GM19452 (cell line): ENCODE data around the gene PATJ.
"Not testable (repeated sequence)": the region's sequence is repeated elsewhere in the genome, so short reads cannot be mapped to it uniquely, and the experiment has no call there.

ENCODE experiments used
- ATAC-seq: cut with Tn5 transposase; IDR thresholded peaks from one replicate; pipeline ENCODE4 v1.9.1; 2021; ENCODE audit not compliant: unreplicated experiment

PATJ gene

GRCh38 chr1:61741711-61742619 is at the start of gene PATJ:
TSS of gene PATJ (plus strand) at chr1:61742480. CDS start at chr1:61762893, 20,413 bp downstream.
- ATAC-seq, result peak; percentile 77

GRCh38 chr1:61699911-61700851 is 42.1 kb upstream of the PATJ start:
- no peak for ATAC-seq

- ATAC-seq, result no peak
Measured at GRCh38 chr1:61708953-61709907, 33.0 kb upstream of the PATJ start.

- no peak for ATAC-seq
Measured at GRCh38 chr1:61709908-61710289, 32.4 kb upstream of the PATJ start.

GRCh38 chr1:61711257-61711656 is 31.0 kb upstream of the PATJ start:
- ATAC-seq, result not testable (repeated sequence)

GRCh38 chr1:61711969-61712368 is 30.3 kb upstream of the PATJ start:
- no peak for ATAC-seq

GRCh38 chr1:61718996-61719663 is 23.1 kb upstream of the PATJ start:
- not testable (repeated sequence) for ATAC-seq

GRCh38 chr1:61724506-61724812 is 17.8 kb upstream of the PATJ start:
- ATAC-seq, result no peak

- ATAC-seq, result peak; percentile 100
Measured at GRCh38 chr1:61724813-61725694, 17.2 kb upstream of the PATJ start, which contains the start of gene TM2D1. TSS of gene TM2D1 (minus strand) at chr1:61725141. CDS start at chr1:61725120, 21 bp downstream.

- no peak for ATAC-seq
Measured at GRCh38 chr1:61727544-61727943, 14.7 kb upstream of the PATJ start.

- not testable (repeated sequence) for ATAC-seq
Measured at GRCh38 chr1:61730679-61731078, 11.6 kb upstream of the PATJ start.

GRCh38 chr1:61732726-61733125 is 9.6 kb upstream of the PATJ start:
- ATAC-seq, result no peak

GRCh38 chr1:61740751-61741700 is 1.3 kb upstream of the PATJ start:
- no peak for ATAC-seq

GRCh38 chr1:61742620-61743430 is 545 bp downstream of the PATJ start:
- ATAC-seq, result peak; percentile 52

GRCh38 chr1:61743431-61743705 is 1.1 kb downstream of the PATJ start:
- ATAC-seq, result no peak

- no peak for ATAC-seq
Measured at GRCh38 chr1:61743716-61744580, 1.7 kb downstream of the PATJ start.
